NCI-H748 (cell line): ENCODE data around the gene TUBB2A.

Experiments
- DNase-seq: peaks from one replicate; lab custom pipeline; 2025; ENCODE audit not compliant: unreplicated experiment; lab: John Stamatoyannopoulos, UW

The TUBB2A gene

DNA sequence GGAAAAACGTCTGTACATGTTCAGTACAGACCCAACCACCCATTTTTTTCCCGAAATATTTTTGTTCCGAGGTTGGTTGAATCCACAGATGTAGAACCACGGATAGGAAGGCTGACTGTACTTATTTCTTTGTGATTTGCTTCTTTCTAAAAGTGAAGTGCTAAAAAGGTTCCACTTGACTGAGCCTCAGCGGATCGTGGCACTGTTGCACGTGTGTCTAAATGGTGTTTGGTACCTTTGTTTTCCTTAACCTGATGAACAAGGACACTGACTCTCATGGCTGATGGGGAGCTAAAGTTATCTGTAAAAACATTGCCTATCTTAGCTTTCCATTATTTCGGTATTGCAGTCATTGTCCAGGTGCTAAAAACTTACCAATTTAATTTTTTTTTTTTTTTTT is 32.7 kb downstream of the TUBB2A start:
- DNase-seq, result no peak

DNA sequence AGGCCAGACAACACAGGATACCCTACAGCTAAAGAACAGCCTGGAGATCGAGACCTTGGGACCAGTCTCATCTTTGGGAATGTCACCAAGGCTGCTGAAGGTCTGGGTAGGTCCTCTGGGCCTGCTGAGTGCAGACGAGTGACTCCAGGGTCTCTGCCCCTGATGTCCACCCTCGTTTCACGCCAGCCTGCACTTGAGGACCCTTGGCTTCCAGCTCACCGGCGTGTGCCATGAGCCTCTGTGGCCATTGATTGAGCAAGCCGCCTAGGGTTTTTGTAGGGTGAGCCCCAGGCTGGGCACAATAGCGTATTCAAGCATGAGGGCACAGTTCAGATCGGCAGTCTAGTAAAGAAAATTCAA is 34.5 kb downstream of the TUBB2A start:
- DNase-seq, result no peak

DNA sequence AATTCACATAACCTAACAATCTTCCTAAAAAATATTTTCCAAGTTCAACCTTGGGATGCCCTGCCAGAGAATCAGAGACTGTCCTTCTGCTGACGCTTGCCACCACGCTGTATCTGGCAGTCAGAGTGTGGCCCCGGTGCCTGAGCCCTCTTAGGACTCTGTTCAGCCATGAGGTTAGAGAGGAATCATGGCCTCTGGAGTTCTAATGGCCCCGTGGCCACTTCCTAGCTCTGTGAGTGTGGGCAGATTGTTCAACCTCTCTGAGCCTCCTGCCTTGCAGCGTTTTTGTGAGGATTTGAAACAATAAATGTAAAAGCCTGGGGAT is 36.6 kb downstream of the TUBB2A start:
- no peak for DNase-seq

DNA sequence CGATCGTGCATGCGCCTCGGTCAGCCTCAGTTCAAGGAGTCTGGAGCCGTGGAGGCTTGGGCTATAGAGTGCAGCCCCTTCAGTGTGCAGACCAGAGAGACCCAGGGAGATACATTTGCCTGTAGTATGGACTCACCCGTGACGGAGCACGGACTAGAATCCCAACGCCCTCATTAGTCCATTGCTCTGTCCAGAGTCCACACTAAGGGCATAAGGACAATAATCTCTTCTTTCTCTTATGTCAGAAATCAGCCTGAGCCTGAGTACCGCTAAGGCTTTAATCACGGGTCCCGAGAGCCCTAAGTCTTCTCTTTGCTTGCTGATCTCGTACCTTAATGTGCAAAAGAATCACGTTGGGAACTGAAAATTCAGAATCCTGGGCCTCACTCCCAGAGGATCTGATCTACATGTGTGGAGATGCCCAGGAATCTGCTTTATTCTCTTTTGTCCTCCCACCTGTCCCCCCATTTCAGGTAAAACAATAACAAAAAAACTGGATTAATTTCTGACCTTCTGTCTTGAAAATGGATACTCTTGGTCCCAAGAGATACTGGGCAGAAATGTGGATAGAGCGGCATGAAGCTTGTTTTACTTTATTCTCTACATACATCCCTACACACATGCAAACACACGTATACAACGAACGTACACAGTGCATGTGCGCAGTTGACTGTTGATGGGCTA is 38.2 kb downstream of the TUBB2A start:
- no peak for DNase-seq

DNA sequence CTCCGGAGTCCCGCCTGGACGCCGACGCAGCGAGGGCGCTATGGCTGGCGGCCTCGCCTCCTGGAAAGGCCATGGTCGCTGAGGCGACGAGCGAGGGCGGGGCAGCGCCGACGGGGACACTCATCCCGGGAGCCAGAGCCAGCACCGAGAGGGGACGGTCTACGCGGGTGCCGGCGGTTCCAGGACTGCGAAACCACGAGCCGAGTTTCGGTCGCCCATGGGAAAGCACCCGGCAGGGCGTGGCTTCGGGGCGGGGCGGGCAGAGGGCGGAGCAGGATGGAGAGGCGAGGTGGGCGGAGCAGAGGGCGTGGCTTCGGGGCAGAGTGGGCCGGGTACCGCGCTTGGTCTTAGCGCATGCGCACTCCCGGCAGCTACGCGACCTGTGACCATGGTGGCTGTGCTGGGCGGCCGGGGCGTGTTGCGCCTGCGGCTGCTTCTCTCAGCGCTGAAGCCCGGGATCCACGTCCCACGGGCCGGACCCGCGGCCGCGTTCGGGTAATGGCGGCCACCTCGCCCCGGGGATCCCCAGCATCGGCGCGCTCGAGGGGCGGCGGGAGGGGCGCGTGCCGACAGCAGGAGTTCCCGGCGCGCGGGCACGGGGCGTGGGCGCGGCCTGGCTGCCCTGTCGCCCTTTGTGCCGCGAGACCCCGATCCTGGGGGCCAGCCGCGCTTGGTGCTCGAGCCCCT is 38.8 kb downstream of the TUBB2A start, which contains the start of gene BPHL:
Gene BPHL, plus strand, starts transcription at position 359 of the 687 bp plus-strand sequence. Its CDS starts 30 bp downstream, at position 389.
- DNase-seq, result peak; percentile 98

DNA sequence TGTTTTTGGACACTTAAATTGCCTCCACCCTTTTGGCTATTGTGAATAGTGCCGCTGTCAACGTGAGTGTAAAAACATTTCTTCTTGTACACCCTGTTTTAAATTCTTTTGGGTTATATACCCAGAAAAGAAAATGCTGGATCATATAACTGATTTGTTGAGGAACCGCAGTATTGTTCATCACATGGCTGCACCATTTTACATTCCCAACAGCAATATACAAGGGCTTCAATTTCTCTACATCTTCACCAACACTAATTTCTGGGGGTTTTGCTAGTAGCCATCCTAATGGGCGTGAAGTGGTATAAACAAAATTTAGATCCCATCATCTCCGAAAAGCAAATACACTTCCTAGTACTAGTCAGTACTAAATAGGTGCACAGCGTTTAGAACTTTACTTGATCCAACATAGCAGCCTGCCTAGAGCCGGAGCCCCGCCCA is 39.4 kb downstream of the TUBB2A start:
- DNase-seq, result no peak

DNA sequence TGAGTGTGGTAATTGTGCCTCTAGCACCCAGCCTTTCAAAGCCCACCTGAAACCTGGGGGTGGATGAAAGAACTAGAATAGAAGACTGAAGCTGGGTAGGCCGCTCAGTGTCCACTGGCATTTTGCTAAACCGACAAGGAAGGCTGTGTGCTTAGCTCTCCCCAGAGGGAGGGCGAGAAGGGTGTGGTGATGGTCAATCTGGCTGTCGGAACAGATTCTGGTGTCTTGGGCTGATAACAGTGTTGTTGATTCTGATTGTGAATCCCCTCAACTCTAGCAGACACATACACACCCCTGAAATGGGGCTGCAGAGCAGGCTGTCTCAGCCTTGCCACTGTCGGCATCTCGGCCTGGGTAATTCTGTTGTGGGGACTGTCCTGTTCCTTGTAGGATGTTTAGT is 43.0 kb downstream of the TUBB2A start:
- DNase-seq, result no peak

DNA sequence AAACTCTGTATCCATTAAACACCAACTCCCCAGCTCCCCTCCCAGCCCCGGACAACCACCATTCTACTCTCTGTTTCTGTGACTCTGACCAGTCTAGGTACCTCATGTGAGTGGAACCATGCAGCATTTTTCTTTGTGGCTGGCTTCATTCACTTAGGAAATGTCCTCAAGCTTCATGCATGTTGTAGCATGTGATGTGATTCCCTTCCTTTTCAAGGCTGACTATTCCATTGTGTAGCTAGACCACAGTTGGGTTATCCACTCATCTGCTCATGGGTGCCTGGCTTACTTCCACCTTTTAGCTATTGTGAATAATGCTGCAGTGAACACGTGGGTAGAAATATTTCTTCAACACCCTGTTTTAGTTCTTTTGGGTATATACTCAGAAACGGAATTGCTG is 47.6 kb downstream of the TUBB2A start:
- DNase-seq, result no peak

DNA sequence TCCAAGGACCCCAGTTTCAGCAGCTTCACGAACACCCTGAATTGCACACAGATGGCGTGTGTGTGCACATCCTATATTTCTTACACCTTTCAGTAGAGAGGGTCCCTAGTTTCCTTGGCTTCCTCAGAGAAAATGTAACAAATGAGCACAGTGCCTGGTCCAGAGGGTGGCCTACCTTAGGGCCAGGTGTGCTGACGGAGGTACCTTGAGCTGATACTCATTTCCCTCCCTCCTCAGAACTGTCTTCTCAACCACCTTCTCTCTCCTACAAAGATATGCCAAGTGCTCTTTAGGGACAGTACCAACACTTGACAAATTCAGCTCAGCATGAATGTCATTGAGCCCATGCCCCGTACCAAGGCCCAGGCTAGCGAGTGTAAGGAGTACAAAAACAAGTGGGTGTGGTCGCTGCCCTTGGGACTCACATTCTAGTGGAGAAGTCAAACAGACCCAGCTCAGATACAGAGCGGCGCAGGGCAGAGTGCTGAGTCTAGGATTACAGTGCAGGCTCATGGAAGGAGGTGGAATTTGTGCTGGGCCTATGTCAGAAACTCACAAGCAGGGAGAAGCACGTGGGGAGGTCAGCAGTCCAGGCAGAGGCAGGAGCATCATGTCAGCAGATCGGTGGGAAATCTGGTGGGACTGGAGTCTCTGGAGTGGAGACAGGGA is 48.5 kb downstream of the TUBB2A start:
- no peak for DNase-seq
